Kidney capillary endothelial cell (primary cell): ENCODE measurements around the gene HECTD4.
A peak's percentile ranks its signal among the peaks of the same experiment; 100 is the strongest.
"Not testable (repeated sequence)": the region's sequence is repeated elsewhere in the genome, so short reads cannot be mapped to it uniquely, and the experiment has no call there.

Source experiments
- DNase-seq: peaks from one replicate; pipeline ENCODE4 v3.0.0-alpha.2; 2018; ENCODE audit warnings: low spot score

HECTD4 gene

DNA sequence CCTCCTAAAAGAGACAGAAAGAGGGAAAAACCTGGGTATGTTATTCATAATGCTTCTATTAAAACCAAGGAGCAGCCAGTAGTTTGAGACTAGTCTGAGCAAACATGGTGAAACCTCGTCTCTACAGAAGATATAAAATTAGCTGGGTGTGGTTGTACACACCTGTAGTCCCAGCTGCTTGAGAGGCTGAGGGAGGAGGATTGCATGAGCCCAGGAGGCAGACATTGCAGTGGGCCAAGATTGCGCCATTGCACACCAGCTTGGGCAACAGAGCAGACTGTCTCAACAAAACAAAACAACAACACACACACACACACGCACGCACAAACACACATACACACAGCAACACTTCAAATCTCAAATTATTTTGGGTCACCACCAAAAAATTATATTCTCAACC lies 27.8 kb downstream of the HECTD4 start:
- DNase-seq, result no peak

- DNase-seq, result peak; percentile 28
These were observed 28.8 kb downstream of the HECTD4 start for GRCh38 chr12:112353393-112353792.

DNA sequence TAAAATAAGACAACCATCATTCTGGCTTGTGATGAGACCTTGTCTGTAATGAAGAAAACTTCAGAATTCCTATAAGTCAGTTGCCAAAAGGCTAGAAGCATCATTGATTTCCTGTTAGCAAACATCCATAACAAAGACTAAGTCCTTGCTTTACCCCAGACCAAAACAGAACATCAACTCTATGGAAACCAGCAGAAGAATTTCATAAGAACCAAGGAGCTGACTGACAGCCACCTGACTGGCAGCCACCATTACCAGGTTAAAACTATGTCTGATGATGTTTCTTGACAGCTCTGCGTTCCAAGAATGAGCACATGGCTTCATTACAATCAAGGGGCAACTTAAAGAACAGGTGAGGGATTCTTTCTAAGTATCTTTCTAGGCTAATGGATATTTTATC lies 29.3 kb downstream of the HECTD4 start:
- DNase-seq, result peak; percentile 2

DNA sequence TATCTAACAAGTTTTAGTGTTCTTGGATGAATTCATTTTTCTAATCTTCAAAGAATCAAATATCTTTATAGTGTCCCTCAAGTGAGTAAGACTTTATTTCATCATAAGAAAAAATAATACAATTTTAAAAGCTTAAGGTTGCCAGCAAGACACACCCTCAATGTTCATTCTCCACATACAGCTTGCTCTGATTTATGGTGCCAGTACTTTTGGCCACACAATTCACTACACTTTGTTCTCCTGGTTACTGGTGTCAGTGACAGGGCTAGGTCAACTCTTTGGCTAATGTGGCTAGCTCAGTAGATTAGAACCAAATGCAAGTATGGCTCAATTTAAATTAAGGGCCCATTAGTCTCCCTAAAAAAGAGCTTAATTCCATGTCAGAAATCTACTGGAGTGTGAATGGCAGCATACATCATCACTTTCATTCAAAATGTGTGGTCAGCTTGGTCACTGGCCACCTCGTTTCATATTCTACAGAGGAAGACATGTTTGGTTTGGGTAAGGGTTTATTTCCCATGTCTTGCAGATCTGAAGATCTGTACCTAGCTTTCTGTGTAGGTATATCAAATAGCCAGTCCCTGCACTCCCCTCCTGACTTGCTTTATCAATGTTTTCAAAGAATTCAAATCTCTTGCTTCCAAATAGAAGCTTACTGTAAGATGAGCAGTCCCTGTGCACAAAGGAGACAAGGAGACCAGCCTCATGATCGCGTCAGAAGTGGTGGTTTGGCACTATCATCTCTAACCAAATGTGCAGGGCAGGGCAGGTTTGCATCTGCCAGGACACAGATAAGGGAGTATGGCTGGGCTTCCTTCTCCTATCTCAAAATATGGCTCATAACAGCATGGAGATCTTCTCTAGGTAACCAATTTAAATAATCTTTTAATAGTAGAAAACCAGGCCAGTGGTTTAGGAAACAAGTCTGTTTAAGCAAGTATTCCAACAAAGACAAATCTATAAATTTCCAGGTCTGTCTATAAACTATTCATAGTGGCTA lies 31.3 kb downstream of the HECTD4 start:
- DNase-seq, result no peak

DNA sequence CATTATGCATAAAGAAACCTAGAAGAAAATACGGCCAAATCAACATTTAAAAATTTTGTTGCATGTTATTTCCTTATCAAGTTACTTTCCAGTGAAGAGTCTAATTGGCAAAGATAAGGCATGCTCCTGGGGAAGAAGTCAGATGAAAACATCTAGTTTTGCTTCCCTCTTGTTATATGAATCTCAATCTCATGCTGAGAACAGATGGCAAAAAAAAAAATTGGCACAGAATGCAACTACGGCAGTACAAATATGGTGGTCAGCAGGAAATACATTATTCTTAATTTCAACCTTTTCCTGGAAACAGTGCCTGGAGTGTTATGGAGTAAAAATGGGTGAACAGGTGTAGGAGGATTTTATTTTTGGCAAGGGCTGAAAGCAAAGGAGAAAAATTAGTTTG lies 32.8 kb downstream of the HECTD4 start:
- DNase-seq, result no peak

DNA sequence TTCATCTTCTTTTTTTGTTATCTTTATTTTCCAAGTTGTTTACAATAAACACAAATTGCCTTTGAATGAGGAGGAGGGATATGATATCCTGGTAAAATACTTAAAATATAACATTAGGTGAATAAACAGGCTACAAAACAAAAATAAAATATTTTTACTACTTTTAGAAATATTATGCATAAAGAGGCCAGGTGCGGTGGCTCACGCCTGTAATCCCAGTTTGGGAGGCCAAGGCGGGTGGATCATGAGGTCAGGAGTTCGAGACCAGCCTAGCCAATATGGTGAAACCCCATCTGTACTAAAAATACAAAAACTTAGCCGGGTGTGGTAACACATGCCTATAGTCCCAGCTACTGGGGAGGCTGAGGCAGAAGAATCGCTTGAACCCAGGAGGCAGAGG lies 33.3 kb downstream of the HECTD4 start:
- DNase-seq, result not testable (repeated sequence)

- no peak for DNase-seq
These were observed 34.6 kb downstream of the HECTD4 start for GRCh38 chr12:112347581-112347982.

GRCh38 chr12:112346194-112346593 lies 36.0 kb downstream of the HECTD4 start:
- no peak for DNase-seq

DNA sequence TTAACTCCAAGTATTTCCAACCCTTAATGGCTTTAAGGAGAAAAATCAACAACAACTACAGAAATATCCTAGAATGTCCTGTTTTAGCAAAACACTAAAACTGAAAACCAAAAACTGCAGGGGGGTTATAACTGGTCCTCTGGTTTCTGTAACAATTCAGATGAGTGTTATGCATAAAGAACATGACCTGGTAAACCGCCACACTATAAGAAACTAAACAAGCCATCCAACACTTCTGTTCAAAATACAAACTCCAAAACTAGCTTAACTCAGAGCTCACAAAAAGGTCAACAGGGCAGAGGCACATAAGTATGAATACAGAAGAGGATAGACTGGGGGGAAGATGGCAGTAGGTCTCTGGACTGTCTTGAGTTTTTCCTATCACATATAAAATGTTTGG lies 38.0 kb downstream of the HECTD4 start:
- no peak for DNase-seq

- no peak for DNase-seq
These were observed 39.6 kb downstream of the HECTD4 start for GRCh38 chr12:112342587-112342986.

DNA sequence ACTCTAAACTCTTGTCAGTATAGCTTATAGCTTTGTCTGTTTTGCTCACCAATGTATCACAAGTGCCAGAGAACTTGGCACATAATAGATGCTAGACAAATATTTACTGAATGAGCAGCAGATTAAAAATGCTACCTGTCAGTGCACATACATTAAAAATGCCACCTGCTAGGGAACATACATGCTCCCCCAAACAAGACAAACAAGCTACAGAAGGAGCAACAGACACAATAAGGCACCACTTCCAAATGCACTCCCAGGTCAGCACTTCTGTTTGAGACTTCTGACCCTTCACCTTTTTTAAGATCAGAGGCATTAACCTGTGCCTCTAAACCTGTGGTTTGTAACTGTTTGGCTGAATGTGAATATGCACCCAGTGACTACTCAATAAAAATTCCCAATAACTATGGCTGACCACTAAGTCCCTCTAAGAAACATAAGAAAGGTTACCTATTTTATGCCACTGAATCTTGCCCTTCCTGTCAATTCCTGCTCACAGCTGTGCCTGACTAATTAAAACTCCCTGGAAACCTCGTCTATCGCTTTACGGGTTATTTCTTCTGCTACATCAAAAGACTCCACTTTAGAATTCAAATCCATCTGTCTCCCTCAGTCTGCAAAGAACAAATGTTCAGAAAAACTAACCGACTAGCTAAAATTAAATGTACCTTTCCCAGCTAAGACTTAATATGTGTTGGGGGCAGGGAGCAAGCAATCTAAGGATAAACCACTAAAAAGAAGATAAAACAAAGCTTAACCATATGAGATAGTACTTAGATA lies 41.0 kb downstream of the HECTD4 start:
- no peak for DNase-seq

DNA sequence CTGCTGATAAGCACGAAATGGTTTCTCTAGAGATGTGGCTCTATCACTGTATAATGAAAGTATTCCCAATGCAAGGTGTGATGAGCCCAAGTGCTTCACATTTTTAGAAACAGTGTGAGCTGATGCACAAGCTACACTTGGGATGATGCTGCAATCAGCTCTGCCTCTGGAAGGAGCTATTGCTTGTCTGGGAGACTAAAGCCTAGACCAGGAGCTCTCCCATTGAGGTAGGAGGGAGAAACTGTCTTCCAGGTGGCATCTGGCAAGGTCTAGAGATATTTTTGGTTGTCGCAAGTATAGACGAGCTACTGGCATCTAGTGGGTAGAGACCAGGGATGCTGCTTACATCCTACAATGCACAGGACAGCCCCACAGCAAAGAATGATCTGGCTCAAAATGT lies 42.0 kb downstream of the HECTD4 start:
- no peak for DNase-seq

- not testable (repeated sequence) for DNase-seq
These were observed 47.2 kb downstream of the HECTD4 start for GRCh38 chr12:112334999-112335398.

DNA sequence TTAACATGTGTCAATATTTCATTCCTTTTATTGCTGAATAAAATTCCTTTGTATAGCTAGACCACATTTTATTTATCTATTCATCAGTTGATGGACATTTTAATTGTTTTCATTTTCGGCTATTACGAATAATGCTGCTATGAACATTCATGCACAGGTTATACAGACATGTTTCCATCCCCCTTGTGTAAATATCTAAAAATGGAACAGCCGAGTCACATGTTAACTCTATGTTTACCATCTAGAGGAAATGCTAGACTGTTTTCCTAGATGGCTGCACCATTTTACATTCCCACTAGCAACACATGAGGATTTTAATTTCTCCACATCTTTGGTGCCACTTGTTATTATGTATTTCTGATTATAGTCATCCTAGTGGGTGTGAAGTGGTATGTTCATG lies 49.2 kb downstream of the HECTD4 start:
- no peak for DNase-seq

- no peak for DNase-seq
These were observed 50.3 kb downstream of the HECTD4 start for GRCh38 chr12:112331886-112332285.

DNA sequence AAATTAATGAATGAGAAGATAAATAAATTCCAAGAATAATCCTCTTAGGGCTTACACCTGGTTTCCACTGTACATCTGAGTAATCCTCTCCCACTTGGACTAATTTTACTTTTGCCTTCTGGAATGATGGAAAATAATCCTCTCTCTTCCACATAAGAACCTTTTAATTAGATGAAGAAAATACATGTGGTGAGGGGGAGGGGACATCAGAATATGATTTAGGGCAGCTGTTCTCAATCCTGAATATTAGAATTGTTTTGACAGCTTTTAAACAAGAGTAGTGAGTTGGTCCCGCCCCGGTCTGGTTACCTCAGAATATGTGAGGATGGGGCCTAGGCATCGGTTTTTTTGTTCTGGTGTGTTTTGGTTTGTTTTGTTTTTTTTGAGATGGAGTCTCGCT lies 51.5 kb downstream of the HECTD4 start:
- DNase-seq, result no peak

GRCh38 chr12:112328456-112329124 lies 53.6 kb downstream of the HECTD4 start:
- DNase-seq, result no peak

DNA sequence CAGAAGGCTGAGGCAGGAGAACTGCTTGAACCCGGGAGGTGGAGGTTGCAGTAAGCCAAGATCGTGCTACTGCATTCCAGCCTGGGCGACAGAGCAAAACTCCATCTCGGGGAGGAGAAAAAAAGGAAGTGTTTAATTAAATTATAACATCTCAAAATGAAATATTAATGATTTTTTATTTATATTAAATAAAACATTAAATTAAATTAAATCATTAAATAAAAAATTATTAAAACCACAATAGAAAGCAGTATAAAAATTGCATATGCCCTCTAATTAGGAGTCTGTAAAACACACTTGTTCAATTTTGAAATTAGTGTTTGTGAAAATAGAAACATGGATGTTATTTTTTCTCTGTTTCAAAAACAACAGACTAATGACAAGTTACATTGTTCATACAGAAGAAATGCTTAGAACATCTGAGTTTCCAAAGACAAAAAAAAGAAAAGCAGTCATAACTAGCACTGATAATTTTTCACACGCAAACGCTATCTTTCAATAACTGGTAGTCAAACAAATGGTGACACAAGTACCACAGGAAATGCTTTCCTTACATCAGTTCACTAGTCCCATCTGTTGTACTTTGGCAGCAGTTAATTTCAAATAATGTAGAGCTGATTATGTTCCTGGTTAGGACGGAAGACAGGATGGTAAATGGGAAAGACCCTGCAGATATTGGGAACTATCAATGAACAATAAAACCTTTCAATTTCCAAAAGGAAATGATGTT lies 54.9 kb downstream of the HECTD4 start:
- DNase-seq, result no peak

GRCh38 chr12:112325622-112326207 lies 56.5 kb downstream of the HECTD4 start:
- no peak for DNase-seq

DNA sequence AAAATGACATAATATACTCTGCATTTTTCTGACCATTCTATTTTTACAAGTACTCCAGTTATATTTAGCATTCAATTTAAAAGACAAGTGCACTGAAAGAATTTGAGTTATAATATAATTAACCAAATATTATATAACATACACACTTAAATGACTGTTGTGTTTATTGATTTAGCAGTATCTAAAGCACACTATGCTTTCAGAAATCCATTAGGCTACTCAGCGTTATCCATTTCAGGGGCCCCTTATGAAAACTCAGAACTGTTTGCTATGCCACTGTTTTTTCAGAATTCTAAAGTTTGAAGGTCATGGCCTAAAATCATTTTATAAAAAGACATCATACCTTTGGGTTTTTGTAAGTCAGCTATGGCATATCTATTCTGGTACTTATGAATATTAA lies 57.1 kb downstream of the HECTD4 start:
- DNase-seq, result no peak

GRCh38 chr12:112322882-112323547 lies 59.2 kb downstream of the HECTD4 start:
- no peak for DNase-seq
